GM12801 (cell line): Measurements from ENCODE around the gene SOX8.

Experiments
- CTCF ChIP-seq: IDR thresholded peaks from one replicate; pipeline ENCODE4 v1.5.1; 2011; ENCODE audit warnings: control low read depth; ENCODE audit not compliant: insufficient read length; ENCODE audit errors: extremely low read depth

Gene SOX8

GRCh38 chr16:987906-988305, 6.3 kb downstream of the SOX8 start:
- no peak for TF ChIP-seq CTCF

GRCh38 chr16:988471-989353, 7.1 kb downstream of the SOX8 start:
- no peak for TF ChIP-seq CTCF

GRCh38 chr16:989354-989814, 7.8 kb downstream of the SOX8 start:
- no peak for TF ChIP-seq CTCF

GRCh38 chr16:990516-991291, 9.1 kb downstream of the SOX8 start:
- TF ChIP-seq CTCF, result no peak

- TF ChIP-seq CTCF, result no peak
Measured at GRCh38 chr16:991345-991744, 9.8 kb downstream of the SOX8 start.

- TF ChIP-seq CTCF, result no peak
Measured at GRCh38 chr16:991773-992172, 10.2 kb downstream of the SOX8 start.

- no peak for TF ChIP-seq CTCF
Measured at GRCh38 chr16:993731-994130, 12.2 kb downstream of the SOX8 start.
